GM12875 (cell line): ENCODE results near the gene RASAL3.

Experiments used
- H3K4me3 ChIP-seq: one replicate; pipeline ENCODE4 v1.5.1; 2011; ENCODE audit warnings: low read depth, low read length, control low read depth
- CTCF ChIP-seq: IDR thresholded peaks from 2 replicates; pipeline ENCODE4 v1.5.1; 2011; ENCODE audit warnings: low read depth, mild to moderate bottlenecking, control low read depth, inconsistent platforms, low read length, moderate library complexity, borderline replicate concordance; ENCODE audit not compliant: insufficient read depth

Gene RASAL3

DNA sequence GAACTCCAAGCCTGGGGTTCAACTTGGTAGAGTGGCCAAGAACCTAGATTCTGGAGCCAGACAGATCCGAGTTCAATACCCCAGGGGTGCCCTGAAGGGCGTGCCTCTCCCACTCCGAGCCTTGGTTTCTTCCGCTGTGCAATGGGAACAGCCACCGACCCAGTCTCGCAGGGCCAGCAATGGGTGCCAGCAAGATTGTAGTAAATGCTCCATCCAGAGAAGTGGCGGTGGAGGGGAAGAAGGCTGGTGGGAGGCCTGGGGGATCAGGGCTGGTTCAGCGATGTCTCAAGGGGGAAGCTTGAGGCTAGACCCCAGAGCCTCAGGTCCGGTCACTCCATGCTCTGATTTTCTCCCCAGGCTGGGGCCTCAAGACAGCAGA, 19.1 kb downstream of the RASAL3 start:
- TF ChIP-seq CTCF = no peak
- no peak overlapping the region for H3K4me3 ChIP-seq

GRCh38 chr19:15444505-15445226, 19.7 kb downstream of the RASAL3 start:
- no peak for TF ChIP-seq CTCF
- no peak overlapping the region for H3K4me3 ChIP-seq

GRCh38 chr19:15443838-15444237, 20.5 kb downstream of the RASAL3 start:
- TF ChIP-seq CTCF = no peak
- no peak overlapping the region for H3K4me3 ChIP-seq

DNA sequence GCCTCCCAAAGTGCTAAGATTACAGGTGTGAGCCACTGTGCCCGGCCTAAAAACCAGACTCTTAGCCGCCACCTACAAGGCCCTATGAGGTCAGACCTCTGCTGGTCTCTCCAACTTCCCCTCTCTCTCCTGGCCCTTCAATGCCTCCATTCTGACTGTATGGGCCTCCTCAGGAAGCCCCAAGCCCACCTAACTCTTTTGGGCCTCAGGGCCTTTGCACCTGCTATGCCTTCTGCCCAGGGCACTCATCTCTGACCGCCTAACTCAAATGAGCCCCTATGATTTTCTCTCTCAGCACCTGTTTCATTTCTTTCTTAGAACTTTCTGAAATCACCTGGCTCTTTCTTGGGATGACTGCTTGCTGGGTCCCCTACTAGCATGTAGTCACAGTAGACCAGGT, 21.0 kb downstream of the RASAL3 start:
- TF ChIP-seq CTCF = no peak

DNA sequence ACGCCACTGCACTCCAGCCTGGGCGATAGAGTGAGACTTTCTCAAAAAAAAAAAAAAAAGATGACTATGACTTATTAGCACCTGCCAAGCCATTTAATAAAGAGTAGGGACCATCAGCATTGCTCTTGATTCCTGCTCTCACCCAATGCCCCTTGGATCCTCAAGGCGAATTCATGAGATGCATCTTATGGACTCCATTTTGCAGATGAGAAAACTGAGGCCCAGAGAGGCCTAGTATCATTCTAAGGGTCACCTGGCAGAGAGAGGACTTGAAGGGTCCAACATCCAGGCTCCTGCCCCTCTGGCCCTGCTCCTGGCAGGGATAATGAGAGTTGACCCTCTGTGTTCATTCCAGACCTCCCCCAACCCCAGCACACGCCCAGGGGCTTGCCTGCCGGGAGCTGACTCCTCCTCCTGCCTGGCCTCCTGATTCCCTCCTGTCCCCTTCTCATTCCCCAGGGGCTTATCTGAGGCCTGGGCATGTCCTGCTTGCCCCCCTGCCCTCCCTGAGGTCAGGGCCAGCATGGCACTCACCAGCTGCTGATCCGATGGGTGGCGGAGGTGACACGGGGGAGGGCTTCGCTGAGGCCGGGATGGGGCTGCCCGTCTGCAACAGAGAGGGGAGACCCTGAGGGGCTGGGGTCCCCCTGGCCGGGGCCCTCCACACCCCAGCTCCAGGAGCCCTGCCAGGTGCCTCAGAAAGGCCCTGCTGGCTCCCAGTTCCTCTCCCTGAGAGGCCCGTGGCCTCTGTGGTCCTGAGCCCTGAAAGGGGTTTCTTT, 22.0 kb downstream of the RASAL3 start:
- TF ChIP-seq CTCF = no peak
- no peak overlapping the region for H3K4me3 ChIP-seq

More for the DNA sequence above, 21.0 kb downstream of the RASAL3 start:
- no peak overlapping the region for H3K4me3 ChIP-seq

DNA sequence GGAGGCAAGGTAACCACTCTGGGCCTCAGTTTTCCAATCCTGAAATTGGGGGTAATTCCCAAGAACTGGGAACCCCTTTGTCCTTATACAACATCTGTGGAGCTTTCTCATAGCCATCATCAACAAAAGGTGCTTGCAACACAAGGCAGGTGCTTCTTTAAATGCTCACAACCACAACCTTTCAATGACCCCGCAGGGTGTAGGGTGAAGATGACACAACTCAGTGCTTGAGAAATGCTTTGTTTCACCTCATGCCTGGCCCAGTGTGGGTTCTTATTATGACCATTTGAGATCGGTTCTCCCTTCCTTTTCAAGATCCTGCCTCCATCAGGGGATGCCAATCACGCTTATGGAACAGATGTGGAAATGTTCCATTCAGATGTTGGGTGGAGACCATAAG, 23.0 kb downstream of the RASAL3 start:
- H3K4me3 ChIP-seq = no peak overlapping the region
- no peak for TF ChIP-seq CTCF

GRCh38 chr19:15439821-15440641, 24.3 kb downstream of the RASAL3 start:
- no peak for TF ChIP-seq CTCF
- H3K4me3 ChIP-seq = no peak overlapping the region
